ENCODE results near the gene TECPR2.

Gene TECPR2

GRCh38 chr14:102374264-102374663 is 11.5 kb downstream of the TECPR2 start:
- Histone ChIP-seq H3K9ac (ENCODE audit: low read depth, low read length) (no peak overlapping the region), H3K9me3 (ENCODE audit: control insufficient read depth, insufficient read depth, low read length) (no peaks in the 10 kb centered on the region), H3K36me3 (ENCODE audit: insufficient read depth, low read length) (no peaks in the 10 kb centered on the region), H3K4me1 (ENCODE audit: insufficient read depth, low read length) (no peaks in the 10 kb centered on the region)

- Histone ChIP-seq H3K9me3 (ENCODE audit: control insufficient read depth, insufficient read depth, low read length) (no peaks in the 10 kb centered on the region), H3K9ac (ENCODE audit: low read depth, low read length) (no peak overlapping the region), H3K4me1 (ENCODE audit: insufficient read depth, low read length) (no peaks in the 10 kb centered on the region), H3K36me3 (ENCODE audit: insufficient read depth, low read length) (no peaks in the 10 kb centered on the region)
These were observed 12.4 kb downstream of the TECPR2 start for GRCh38 chr14:102375119-102375518.

DNA sequence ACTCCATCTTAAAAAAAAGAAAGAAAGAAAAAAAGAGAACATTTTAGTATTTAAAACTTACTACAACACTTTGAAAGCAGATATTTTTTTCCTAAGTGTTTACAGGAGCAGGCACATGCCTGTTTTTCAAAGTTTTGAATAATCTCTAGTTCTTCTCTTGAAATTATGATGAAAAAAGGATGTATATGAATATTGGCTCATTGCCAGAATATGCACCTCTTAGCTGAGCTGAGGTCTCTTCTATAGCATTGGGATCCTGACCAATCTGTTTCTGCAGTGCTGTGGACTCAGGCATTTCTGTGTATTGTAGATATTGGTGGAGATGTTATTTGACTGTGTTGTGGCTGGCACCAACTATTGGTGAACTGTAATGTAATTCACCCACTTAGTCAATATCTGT is 15.0 kb downstream of the TECPR2 start:
- H3K4me1 ChIP-seq (ENCODE audit: insufficient read depth, low read length) = no peaks in the 10 kb centered on the region
- no peaks in the 10 kb centered on the region for H3K36me3 ChIP-seq (ENCODE audit: insufficient read depth, low read length)
- H3K9ac ChIP-seq (ENCODE audit: low read depth, low read length) = no peak overlapping the region
- no peaks in the 10 kb centered on the region for H3K9me3 ChIP-seq (ENCODE audit: control insufficient read depth, insufficient read depth, low read length)

DNA sequence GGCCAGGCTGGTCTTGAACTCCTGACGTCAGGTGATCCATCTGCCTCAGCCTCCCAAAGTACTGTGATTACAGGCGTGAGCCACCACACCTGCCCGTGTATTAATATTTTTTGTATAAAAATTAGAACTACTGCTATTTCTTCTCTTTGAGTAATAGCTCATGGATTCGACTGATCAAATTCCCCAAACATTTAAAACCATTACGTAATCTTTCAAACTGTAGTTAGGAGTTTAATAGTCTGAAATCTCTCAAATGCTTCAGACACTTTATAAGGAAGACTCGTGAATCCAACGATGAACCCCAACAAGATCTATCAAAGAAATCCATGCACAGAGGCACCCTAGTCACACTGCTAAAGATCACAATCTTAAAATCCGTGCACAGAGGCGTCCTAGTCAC is 16.1 kb downstream of the TECPR2 start:
- no peaks in the 10 kb centered on the region for H3K4me1 ChIP-seq (ENCODE audit: insufficient read depth, low read length)
- H3K36me3 ChIP-seq (ENCODE audit: insufficient read depth, low read length) = no peaks in the 10 kb centered on the region
- no peaks in the 10 kb centered on the region for H3K9me3 ChIP-seq (ENCODE audit: control insufficient read depth, insufficient read depth, low read length)
- no peak overlapping the region for H3K9ac ChIP-seq (ENCODE audit: low read depth, low read length)

DNA sequence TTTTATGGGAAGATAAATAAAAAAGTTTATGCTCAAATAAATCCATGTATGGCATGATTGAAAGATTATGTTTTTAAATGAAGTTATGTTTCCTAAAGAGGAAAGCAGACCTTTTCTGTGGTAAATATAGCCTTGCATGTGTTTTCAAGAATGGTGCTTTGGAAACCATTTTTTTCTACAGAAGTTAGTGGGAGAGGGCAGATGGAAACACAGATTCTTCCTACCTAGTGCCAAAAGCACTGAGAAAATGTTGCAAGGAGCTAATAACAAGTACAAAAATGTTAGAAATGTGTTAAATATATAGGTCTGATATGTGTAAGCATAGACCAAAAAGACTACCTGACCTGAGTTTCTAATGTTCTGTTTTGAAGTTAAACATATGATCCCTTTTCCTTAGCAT is 24.3 kb downstream of the TECPR2 start:
- Histone ChIP-seq H3K36me3 (ENCODE audit: insufficient read depth, low read length) (no peaks in the 10 kb centered on the region), H3K4me1 (ENCODE audit: insufficient read depth, low read length) (no peaks in the 10 kb centered on the region), H3K9me3 (ENCODE audit: control insufficient read depth, insufficient read depth, low read length) (no peaks in the 10 kb centered on the region; the same call in 1 of the 2 replicates), H3K9ac (ENCODE audit: low read depth, low read length) (no peak overlapping the region)

GRCh38 chr14:102389246-102389645 is 26.5 kb downstream of the TECPR2 start:
- H3K36me3 ChIP-seq (ENCODE audit: insufficient read depth, low read length) = no peaks in the 10 kb centered on the region
- no peak overlapping the region for H3K9ac ChIP-seq (ENCODE audit: low read depth, low read length)
- no peaks in the 10 kb centered on the region; the same call in 1 of the 2 replicates for H3K9me3 ChIP-seq (ENCODE audit: control insufficient read depth, insufficient read depth, low read length)
- H3K4me1 ChIP-seq (ENCODE audit: insufficient read depth, low read length) = no peaks in the 10 kb centered on the region

DNA sequence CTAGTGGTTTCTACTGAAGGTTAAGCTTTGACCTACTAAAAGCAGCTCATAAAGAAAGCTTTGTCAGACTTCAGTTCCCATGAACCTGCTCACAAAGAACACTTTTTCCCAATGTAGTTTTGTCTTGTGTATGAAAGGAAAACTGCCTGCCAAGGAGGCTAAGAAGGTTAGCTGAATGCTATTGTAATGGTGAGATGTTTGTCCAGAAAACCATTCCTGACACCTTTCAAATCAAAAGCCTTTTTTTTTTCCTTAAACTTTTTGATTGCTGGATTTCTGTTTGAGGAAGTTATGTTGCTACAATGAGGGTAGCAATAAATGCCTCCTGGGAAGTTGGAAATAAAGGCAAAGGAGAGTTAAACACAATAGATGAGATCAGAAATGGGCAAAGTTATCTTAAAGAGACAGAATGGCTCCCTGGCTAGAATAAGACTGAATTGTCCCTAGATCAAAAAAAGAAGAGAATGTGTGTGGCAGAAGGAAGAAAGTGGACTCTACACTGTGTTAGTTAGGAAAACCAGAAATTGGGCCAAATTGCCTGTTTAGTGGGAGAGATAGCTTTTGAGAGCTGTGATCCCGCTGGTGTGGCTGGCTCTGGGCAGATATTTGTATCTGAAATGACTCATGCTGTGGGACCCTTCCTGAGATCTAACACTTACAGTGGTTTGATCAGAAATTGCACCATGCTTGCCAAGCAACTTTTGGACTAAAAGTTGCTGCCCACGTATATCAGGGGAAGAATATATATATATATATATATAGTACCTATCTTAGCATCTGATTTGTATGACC is 27.5 kb downstream of the TECPR2 start:
- no peaks in the 10 kb centered on the region; the same call in 1 of the 2 replicates for H3K9me3 ChIP-seq (ENCODE audit: control insufficient read depth, insufficient read depth, low read length)
- H3K9ac ChIP-seq (ENCODE audit: low read depth, low read length) = no peak overlapping the region
- no peaks in the 10 kb centered on the region for H3K36me3 ChIP-seq (ENCODE audit: insufficient read depth, low read length)
- peaks cover 9% of the 10 kb centered on the region; the same call in 1 of the 2 replicates for H3K4me1 ChIP-seq (ENCODE audit: insufficient read depth, low read length)

DNA sequence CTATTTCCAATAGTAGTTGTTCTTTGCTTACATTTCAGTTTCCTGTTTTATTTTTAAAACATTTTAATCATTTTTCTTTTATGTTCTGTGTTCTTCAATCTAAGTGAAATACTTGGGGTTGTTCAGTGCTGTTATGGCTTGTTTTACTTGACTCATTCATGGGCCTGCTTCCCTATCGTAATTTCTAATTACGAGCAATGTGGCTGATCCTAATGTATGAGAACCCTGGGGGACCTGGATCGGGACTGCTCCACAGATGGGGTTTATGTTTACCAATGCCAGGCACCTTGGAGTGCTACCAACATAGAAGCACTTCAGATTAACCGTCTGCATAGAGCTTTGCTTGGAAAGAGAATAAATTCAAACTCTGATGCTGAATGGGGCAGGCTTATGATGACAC is 29.8 kb downstream of the TECPR2 start:
- no peaks in the 10 kb centered on the region; the same call in 1 of the 2 replicates for H3K9me3 ChIP-seq (ENCODE audit: control insufficient read depth, insufficient read depth, low read length)
- H3K36me3 ChIP-seq (ENCODE audit: insufficient read depth, low read length) = no peaks in the 10 kb centered on the region; the same call in 1 of the 2 replicates
- H3K4me1 ChIP-seq (ENCODE audit: insufficient read depth, low read length) = peaks cover 14% of the 10 kb centered on the region; the same call in 1 of the 2 replicates
- no peak overlapping the region for H3K9ac ChIP-seq (ENCODE audit: low read depth, low read length)

GRCh38 chr14:102394717-102395375 is 32.1 kb downstream of the TECPR2 start:
- H3K4me1 ChIP-seq (ENCODE audit: insufficient read depth, low read length) = peaks cover 14% of the 10 kb centered on the region; the same call in 1 of the 2 replicates
- peaks cover 8% of the 10 kb centered on the region for H3K9me3 ChIP-seq (ENCODE audit: control insufficient read depth, insufficient read depth, low read length)
- H3K9ac ChIP-seq (ENCODE audit: low read depth, low read length) = 0 out of 2 replicates have a peak overlapping the region, but pooled peaks have one; percentile 1
- no peaks in the 10 kb centered on the region; the same call in 1 of the 2 replicates for H3K36me3 ChIP-seq (ENCODE audit: insufficient read depth, low read length)

DNA sequence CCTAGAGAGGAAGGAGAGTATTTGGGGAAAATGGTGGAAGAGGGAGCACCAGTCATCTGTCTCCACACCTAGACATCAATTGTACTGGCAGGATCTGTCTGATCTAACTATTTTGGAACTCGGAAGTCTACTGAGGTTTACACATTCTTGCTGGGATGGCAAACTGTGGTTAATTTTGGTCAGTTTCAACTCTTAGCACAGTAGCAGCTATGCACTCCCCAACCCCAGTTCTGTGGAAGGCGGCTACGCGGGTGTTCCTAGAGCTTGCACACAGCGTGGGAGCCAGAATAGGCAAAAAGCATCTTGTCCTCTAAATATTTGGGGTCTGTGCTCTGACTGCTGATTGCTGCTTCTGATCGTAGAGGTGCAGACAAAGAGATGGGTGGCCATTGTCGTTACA is 33.8 kb downstream of the TECPR2 start:
- Histone ChIP-seq H3K36me3 (ENCODE audit: insufficient read depth, low read length) (no peaks in the 10 kb centered on the region; the same call in 1 of the 2 replicates), H3K4me1 (ENCODE audit: insufficient read depth, low read length) (peaks cover 14% of the 10 kb centered on the region; the same call in 1 of the 2 replicates), H3K9me3 (ENCODE audit: control insufficient read depth, insufficient read depth, low read length) (peaks cover 8% of the 10 kb centered on the region), H3K9ac (ENCODE audit: low read depth, low read length) (no peak overlapping the region)

- Histone ChIP-seq H3K4me1 (ENCODE audit: insufficient read depth, low read length) (no peaks in the 10 kb centered on the region), H3K9ac (ENCODE audit: low read depth, low read length) (no peak overlapping the region), H3K36me3 (ENCODE audit: insufficient read depth, low read length) (peaks cover 3% of the 10 kb centered on the region; the same call in 1 of the 2 replicates), H3K9me3 (ENCODE audit: control insufficient read depth, insufficient read depth, low read length) (peaks cover 8% of the 10 kb centered on the region)
These were observed 40.3 kb downstream of the TECPR2 start for GRCh38 chr14:102403028-102403427.

DNA sequence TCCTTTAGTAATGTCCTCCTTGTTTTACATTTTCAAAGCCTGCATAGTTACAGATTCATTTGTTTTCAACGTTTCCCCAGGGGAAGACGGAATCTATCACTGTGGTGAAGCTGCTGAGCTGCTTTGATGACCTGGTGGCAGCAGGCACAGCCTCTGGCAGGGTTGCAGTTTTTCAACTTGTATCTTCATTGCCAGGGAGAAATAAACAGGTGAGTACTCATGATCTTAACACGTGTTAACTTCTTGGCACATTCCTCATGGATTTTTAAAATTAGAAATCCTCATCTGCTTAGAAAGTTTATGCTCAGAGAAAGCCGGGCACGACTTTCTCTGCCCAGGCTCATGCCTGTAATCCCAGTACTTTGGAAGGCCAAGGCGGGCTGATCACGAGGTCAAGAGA is 44.5 kb downstream of the TECPR2 start:
- H3K36me3 ChIP-seq (ENCODE audit: insufficient read depth, low read length) = peaks cover 4% of the 10 kb centered on the region; the same call in 1 of the 2 replicates
- H3K9me3 ChIP-seq (ENCODE audit: control insufficient read depth, insufficient read depth, low read length) = no peaks in the 10 kb centered on the region; the same call in 1 of the 2 replicates
- H3K4me1 ChIP-seq (ENCODE audit: insufficient read depth, low read length) = peaks cover 12% of the 10 kb centered on the region
- no peak overlapping the region for H3K9ac ChIP-seq (ENCODE audit: low read depth, low read length)

DNA sequence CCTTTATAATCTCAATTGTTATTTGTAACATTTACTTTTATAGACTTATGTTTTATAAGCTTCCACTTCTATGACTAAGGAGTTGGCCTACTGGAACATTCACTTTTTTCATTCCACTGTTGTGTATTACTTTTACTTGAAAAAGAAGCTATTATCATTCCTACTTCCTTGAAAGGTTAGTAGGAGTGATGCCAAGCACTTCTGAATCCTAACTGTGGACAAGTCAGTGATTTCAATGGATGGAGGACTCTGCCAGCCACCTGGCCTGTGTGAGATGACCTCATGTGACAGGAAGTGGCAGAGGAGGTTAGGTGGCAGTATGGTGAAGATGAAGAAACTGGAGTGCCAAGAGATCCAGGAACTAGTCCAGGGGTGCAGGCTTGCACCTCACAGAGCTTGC is 46.0 kb downstream of the TECPR2 start:
- H3K9ac ChIP-seq (ENCODE audit: low read depth, low read length) = no peak overlapping the region
- H3K9me3 ChIP-seq (ENCODE audit: control insufficient read depth, insufficient read depth, low read length) = no peaks in the 10 kb centered on the region
- H3K4me1 ChIP-seq (ENCODE audit: insufficient read depth, low read length) = peaks cover 14% of the 10 kb centered on the region
- H3K36me3 ChIP-seq (ENCODE audit: insufficient read depth, low read length) = peaks cover 4% of the 10 kb centered on the region; the same call in 1 of the 2 replicates

DNA sequence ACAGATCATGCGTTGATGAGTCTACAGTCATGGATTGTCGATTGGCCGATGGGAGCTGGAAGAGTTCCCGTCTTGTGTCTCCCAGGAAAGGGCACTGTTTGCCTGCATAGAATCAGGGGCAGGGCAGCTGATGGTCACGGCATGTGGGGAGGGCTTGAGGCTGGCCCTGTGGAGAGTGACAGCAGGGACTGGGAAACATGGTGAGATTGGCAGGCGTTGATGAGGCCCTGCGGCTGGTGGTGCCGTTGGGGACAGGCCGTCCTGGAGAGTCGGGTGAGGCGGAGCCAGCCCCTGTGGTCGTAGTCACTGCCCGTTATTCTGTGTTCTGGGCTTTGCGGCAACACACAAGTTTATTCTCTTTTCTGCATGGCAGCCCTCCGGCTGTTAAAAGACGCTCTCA is 52.9 kb downstream of the TECPR2 start:
- Histone ChIP-seq H3K9ac (ENCODE audit: low read depth, low read length) (no peak overlapping the region), H3K36me3 (ENCODE audit: insufficient read depth, low read length) (no peaks in the 10 kb centered on the region), H3K9me3 (ENCODE audit: control insufficient read depth, insufficient read depth, low read length) (no peaks in the 10 kb centered on the region), H3K4me1 (ENCODE audit: insufficient read depth, low read length) (peaks cover 15% of the 10 kb centered on the region)

DNA sequence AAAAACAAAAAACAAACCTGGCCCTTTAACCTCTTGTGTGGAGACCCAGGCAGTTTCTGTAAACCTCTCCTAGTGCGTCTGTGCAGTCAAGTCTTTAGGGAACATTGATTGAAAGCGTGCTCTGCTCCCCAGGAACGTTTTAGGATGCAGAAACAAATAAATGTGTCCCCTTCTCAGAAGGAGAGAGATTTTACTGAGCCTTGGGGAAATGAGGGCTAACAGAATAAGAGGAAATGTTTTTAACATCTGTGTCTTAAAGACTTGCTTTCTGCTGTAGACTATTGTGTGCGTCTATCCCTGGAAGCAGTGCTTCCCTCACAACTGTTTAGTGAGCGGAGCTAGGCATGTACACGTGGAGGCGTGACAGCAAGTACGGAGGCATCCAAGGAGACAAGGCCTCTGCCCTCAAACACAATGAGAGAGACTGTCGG is 54.3 kb downstream of the TECPR2 start:
- H3K4me1 ChIP-seq (ENCODE audit: insufficient read depth, low read length) = peaks cover 10% of the 10 kb centered on the region
- no peaks in the 10 kb centered on the region for H3K36me3 ChIP-seq (ENCODE audit: insufficient read depth, low read length)
- H3K9ac ChIP-seq (ENCODE audit: low read depth, low read length) = no peak overlapping the region
- no peaks in the 10 kb centered on the region for H3K9me3 ChIP-seq (ENCODE audit: control insufficient read depth, insufficient read depth, low read length)
